ENCODE measurements around the gene FOXJ3. TPM values are rescaled to one million over a fixed set of nuclear protein-coding genes. Genes with fewer than 3 reads are reported as not detected.

FOXJ3 gene
- total and polyA plus RNA-seq, 2 of the 13 experiments (the other 11 are each of a cell fraction or from before 2014, with no cell fraction given) = 16.6 to 48.5 TPM

DNA sequence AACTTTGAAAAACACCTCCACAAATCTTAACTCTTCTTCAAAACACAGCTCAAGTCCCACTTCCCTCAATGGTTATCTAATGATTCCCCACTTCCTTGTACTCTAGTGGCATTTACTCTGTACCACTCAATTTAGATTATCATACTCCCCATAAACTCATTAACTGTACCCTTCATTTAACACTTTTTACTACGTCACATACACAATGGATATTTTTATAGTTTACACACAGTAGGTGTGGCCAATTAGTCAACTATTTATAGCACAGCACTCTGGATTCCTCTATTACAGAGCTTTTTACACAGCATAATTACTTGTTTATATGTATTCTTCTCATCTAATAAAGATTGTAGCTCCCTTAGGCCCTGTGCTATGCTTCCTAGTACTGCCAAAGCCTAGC, 62.1 kb downstream of the FOXJ3 start (continued):
- TF ChIP-seq, protein P1, sequence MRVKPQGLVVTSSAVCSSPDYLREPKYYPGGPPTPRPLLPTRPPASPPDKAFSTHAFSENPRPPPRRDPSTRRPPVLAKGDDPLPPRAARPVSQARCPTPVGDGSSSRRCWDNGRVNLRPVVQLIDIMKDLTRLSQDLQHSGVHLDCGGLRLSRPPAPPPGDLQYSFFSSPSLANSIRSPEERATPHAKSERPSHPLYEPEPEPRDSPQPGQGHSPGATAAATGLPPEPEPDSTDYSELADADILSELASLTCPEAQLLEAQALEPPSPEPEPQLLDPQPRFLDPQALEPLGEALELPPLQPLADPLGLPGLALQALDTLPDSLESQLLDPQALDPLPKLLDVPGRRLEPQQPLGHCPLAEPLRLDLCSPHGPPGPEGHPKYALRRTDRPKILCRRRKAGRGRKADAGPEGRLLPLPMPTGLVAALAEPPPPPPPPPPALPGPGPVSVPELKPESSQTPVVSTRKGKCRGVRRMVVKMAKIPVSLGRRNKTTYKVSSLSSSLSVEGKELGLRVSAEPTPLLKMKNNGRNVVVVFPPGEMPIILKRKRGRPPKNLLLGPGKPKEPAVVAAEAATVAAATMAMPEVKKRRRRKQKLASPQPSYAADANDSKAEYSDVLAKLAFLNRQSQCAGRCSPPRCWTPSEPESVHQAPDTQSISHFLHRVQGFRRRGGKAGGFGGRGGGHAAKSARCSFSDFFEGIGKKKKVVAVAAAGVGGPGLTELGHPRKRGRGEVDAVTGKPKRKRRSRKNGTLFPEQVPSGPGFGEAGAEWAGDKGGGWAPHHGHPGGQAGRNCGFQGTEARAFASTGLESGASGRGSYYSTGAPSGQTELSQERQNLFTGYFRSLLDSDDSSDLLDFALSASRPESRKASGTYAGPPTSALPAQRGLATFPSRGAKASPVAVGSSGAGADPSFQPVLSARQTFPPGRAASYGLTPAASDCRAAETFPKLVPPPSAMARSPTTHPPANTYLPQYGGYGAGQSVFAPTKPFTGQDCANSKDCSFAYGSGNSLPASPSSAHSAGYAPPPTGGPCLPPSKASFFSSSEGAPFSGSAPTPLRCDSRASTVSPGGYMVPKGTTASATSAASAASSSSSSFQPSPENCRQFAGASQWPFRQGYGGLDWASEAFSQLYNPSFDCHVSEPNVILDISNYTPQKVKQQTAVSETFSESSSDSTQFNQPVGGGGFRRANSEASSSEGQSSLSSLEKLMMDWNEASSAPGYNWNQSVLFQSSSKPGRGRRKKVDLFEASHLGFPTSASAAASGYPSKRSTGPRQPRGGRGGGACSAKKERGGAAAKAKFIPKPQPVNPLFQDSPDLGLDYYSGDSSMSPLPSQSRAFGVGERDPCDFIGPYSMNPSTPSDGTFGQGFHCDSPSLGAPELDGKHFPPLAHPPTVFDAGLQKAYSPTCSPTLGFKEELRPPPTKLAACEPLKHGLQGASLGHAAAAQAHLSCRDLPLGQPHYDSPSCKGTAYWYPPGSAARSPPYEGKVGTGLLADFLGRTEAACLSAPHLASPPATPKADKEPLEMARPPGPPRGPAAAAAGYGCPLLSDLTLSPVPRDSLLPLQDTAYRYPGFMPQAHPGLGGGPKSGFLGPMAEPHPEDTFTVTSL (CRISPR knock-in tag; IDR thresholded peaks at IDR 0.05; ENCODE audit: borderline replicate concordance) = no peak
- no peak for TF ChIP-seq ZNF17 (CRISPR knock-in tag; IDR thresholded peaks at IDR 0.05)
- no peak for TF ChIP-seq ZNF205 (CRISPR knock-in tag; IDR thresholded peaks at IDR 0.05)
- no peak for TF ChIP-seq DR1 (CRISPR knock-in tag; IDR thresholded peaks at IDR 0.05)
- TF ChIP-seq ZNF597 (CRISPR knock-in tag; IDR thresholded peaks at IDR 0.05) = no peak
- no peak for TF ChIP-seq RFXANK (CRISPR knock-in tag; IDR thresholded peaks at IDR 0.05)
- no peak for TF ChIP-seq ZNF772 (CRISPR knock-in tag; IDR thresholded peaks at IDR 0.05)
- no peak for TF ChIP-seq STAG1 (CRISPR knock-in tag; IDR thresholded peaks at IDR 0.05)
- TF ChIP-seq ZNF569 (CRISPR knock-in tag; IDR thresholded peaks at IDR 0.05; ENCODE audit: borderline replicate concordance) = no peak
- TF ChIP-seq ASH2L (IDR thresholded peaks at IDR 0.05; ENCODE audit: insufficient read length, low read depth, low read length) = no peak
- TF ChIP-seq, protein P2, sequence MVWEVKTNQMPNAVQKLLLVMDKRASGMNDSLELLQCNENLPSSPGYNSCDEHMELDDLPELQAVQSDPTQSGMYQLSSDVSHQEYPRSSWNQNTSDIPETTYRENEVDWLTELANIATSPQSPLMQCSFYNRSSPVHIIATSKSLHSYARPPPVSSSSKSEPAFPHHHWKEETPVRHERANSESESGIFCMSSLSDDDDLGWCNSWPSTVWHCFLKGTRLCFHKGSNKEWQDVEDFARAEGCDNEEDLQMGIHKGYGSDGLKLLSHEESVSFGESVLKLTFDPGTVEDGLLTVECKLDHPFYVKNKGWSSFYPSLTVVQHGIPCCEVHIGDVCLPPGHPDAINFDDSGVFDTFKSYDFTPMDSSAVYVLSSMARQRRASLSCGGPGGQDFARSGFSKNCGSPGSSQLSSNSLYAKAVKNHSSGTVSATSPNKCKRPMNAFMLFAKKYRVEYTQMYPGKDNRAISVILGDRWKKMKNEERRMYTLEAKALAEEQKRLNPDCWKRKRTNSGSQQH (CRISPR knock-in tag; IDR thresholded peaks at IDR 0.05; ENCODE audit: low read depth) = no peak
